HL-60 (cell line): ENCODE measurements around the gene TBX15.
A peak's percentile ranks its signal among the peaks of the same experiment; 100 is the strongest.

Experiments used
- DNase-seq, 2 experiments: peaks; one replicate each; pipeline ENCODE4 v3.0.0-alpha.2; 2010 to 2020; ENCODE audit warnings: low read depth in 1 of 2, low spot score in 1 of 2
- H3K27ac ChIP-seq: fragments of 250-450 bp; sonication (Bioruptor Pico); replicated peaks from 2 replicates; pipeline ENCODE4 v1.5.1; 2020; ENCODE audit warnings: mild to moderate bottlenecking, moderate library complexity
- H3K27me3 ChIP-seq: fragments of 250-450 bp; sonication (Bioruptor Pico); 2 replicates; pipeline ENCODE4 v1.5.1; 2021; ENCODE audit warnings: mild to moderate bottlenecking, moderate library complexity; ENCODE audit not compliant: insufficient read depth, poor library complexity, severe bottlenecking
- H3K4me3 ChIP-seq: replicated peaks from 2 replicates; pipeline ENCODE4 v1.5.1; 2011; ENCODE audit warnings: mild to moderate bottlenecking, control low read depth, low read length; ENCODE audit not compliant: insufficient read depth
- CTCF ChIP-seq: IDR thresholded peaks from one replicate; pipeline ENCODE4 v1.5.1; 2011; ENCODE audit warnings: low read length, control low read depth, inconsistent platforms; ENCODE audit not compliant: insufficient read depth
- GABPA ChIP-seq: IDR thresholded peaks from 2 replicates; pipeline ENCODE4 v1.6.1; 2012; ENCODE audit warnings: low read depth
- POLR2AphosphoS5 ChIP-seq: IDR thresholded peaks from 2 replicates; pipeline ENCODE4 v1.6.1; 2012; ENCODE audit warnings: low read depth
- REST ChIP-seq: IDR thresholded peaks from 2 replicates; pipeline ENCODE4 v1.6.1; 2012; ENCODE audit warnings: low read depth; ENCODE audit not compliant: insufficient replicate concordance
- SPI1 ChIP-seq: IDR thresholded peaks from 2 replicates; pipeline ENCODE4 v1.6.1; 2012; ENCODE audit warnings: low read depth, mild to moderate bottlenecking, borderline replicate concordance

TBX15 gene

GRCh38 chr1:119009312-119009655 lies 21.1 kb upstream of the TBX15 start:
- TF ChIP-seq POLR2AphosphoS5 (no peak), REST (no peak), GABPA (no peak), SPI1 (no peak), CTCF (no peak)
- peaks cover 58% of the 10 kb centered on the region for H3K27me3 ChIP-seq

GRCh38 chr1:119008483-119009311 lies 20.6 kb upstream of the TBX15 start:
- DNase-seq = peak in 1 of 2 experiments; percentile 36
- no peak overlapping the region for H3K27ac ChIP-seq
- H3K27me3 ChIP-seq = peaks cover 61% of the 10 kb centered on the region
- TF ChIP-seq CTCF = peak; percentile 30
- no peak for TF ChIP-seq POLR2AphosphoS5
- H3K4me3 ChIP-seq = no peak overlapping the region

More at GRCh38 chr1:119009312-119009655, 21.1 kb upstream of the TBX15 start:
- H3K4me3 ChIP-seq = no peak overlapping the region
- no peak for DNase-seq
- no peak overlapping the region for H3K27ac ChIP-seq

GRCh38 chr1:119007670-119008482 lies 19.7 kb upstream of the TBX15 start:
- TF ChIP-seq SPI1 (no peak), GABPA (no peak), REST (no peak), POLR2AphosphoS5 (no peak), CTCF (no peak)
- Histone ChIP-seq H3K4me3 (no peak overlapping the region), H3K27me3 (peaks cover 67% of the 10 kb centered on the region), H3K27ac (no peak overlapping the region)
- DNase-seq = peak in 1 of 2 experiments; percentile 13
